ENCODE data around the gene SLC66A1.

SLC66A1 gene

GRCh38 chr1:19363536-19364152 is 51.5 kb downstream of the SLC66A1 start:
- no peak overlapping the region for H3K9ac ChIP-seq (ENCODE audit: low read depth, low read length)
- H3K9me3 ChIP-seq (ENCODE audit: control insufficient read depth, insufficient read depth, low read length) = no peaks in the 10 kb centered on the region

GRCh38 chr1:19365721-19366120 is 53.6 kb downstream of the SLC66A1 start:
- Histone ChIP-seq H3K36me3 (ENCODE audit: insufficient read depth, low read length) (no peaks in the 10 kb centered on the region; the same call in 1 of the 2 replicates), H3K4me1 (ENCODE audit: insufficient read depth, low read length) (no peaks in the 10 kb centered on the region), H3K9ac (ENCODE audit: low read depth, low read length) (no peak overlapping the region), H3K9me3 (ENCODE audit: control insufficient read depth, insufficient read depth, low read length) (no peaks in the 10 kb centered on the region)

More at GRCh38 chr1:19363536-19364152, 51.5 kb downstream of the SLC66A1 start:
- Histone ChIP-seq H3K4me1 (ENCODE audit: insufficient read depth, low read length) (no peaks in the 10 kb centered on the region), H3K36me3 (ENCODE audit: insufficient read depth, low read length) (no peaks in the 10 kb centered on the region; the same call in 1 of the 2 replicates)

GRCh38 chr1:19366599-19367536 is 54.7 kb downstream of the SLC66A1 start:
- Histone ChIP-seq H3K9me3 (ENCODE audit: control insufficient read depth, insufficient read depth, low read length) (no peaks in the 10 kb centered on the region), H3K36me3 (ENCODE audit: insufficient read depth, low read length) (no peaks in the 10 kb centered on the region; the same call in 1 of the 2 replicates), H3K4me1 (ENCODE audit: insufficient read depth, low read length) (no peaks in the 10 kb centered on the region), H3K9ac (ENCODE audit: low read depth, low read length) (no peak overlapping the region)

- Histone ChIP-seq H3K36me3 (ENCODE audit: insufficient read depth, low read length) (peaks cover 3% of the 10 kb centered on the region; the same call in 1 of the 2 replicates), H3K4me1 (ENCODE audit: insufficient read depth, low read length) (no peaks in the 10 kb centered on the region), H3K9ac (ENCODE audit: low read depth, low read length) (no peak overlapping the region), H3K9me3 (ENCODE audit: control insufficient read depth, insufficient read depth, low read length) (no peaks in the 10 kb centered on the region)
Measured at GRCh38 chr1:19367584-19368041, 55.5 kb downstream of the SLC66A1 start.

GRCh38 chr1:19368050-19368449 is 55.9 kb downstream of the SLC66A1 start:
- H3K4me1 ChIP-seq (ENCODE audit: insufficient read depth, low read length) = no peaks in the 10 kb centered on the region
- no peaks in the 10 kb centered on the region for H3K9me3 ChIP-seq (ENCODE audit: control insufficient read depth, insufficient read depth, low read length)
- H3K9ac ChIP-seq (ENCODE audit: low read depth, low read length) = no peak overlapping the region
- H3K36me3 ChIP-seq (ENCODE audit: insufficient read depth, low read length) = 0 out of 2 replicates have a peak, but pooled peaks cover 3% of the 10 kb centered on the region

GRCh38 chr1:19368964-19369363 is 56.8 kb downstream of the SLC66A1 start:
- 0 out of 2 replicates have a peak, but pooled peaks cover 3% of the 10 kb centered on the region for H3K36me3 ChIP-seq (ENCODE audit: insufficient read depth, low read length)

GRCh38 chr1:19369396-19370090 is 57.4 kb downstream of the SLC66A1 start:
- no peaks in the 10 kb centered on the region for H3K9me3 ChIP-seq (ENCODE audit: control insufficient read depth, insufficient read depth, low read length)
- no peaks in the 10 kb centered on the region for H3K4me1 ChIP-seq (ENCODE audit: insufficient read depth, low read length)
- no peak overlapping the region for H3K9ac ChIP-seq (ENCODE audit: low read depth, low read length)
- 0 out of 2 replicates have a peak, but pooled peaks cover 3% of the 10 kb centered on the region for H3K36me3 ChIP-seq (ENCODE audit: insufficient read depth, low read length)

More at GRCh38 chr1:19368964-19369363, 56.8 kb downstream of the SLC66A1 start:
- H3K4me1 ChIP-seq (ENCODE audit: insufficient read depth, low read length) = no peaks in the 10 kb centered on the region
- no peaks in the 10 kb centered on the region for H3K9me3 ChIP-seq (ENCODE audit: control insufficient read depth, insufficient read depth, low read length)
- H3K9ac ChIP-seq (ENCODE audit: low read depth, low read length) = no peak overlapping the region

- Histone ChIP-seq H3K36me3 (ENCODE audit: insufficient read depth, low read length) (0 out of 2 replicates have a peak, but pooled peaks cover 3% of the 10 kb centered on the region), H3K9ac (ENCODE audit: low read depth, low read length) (no peak overlapping the region), H3K9me3 (ENCODE audit: control insufficient read depth, insufficient read depth, low read length) (no peaks in the 10 kb centered on the region), H3K4me1 (ENCODE audit: insufficient read depth, low read length) (no peaks in the 10 kb centered on the region)
Measured at GRCh38 chr1:19370453-19371170, 58.5 kb downstream of the SLC66A1 start.

- Histone ChIP-seq H3K36me3 (ENCODE audit: insufficient read depth, low read length) (peaks cover 7% of the 10 kb centered on the region; the same call in 1 of the 2 replicates), H3K4me1 (ENCODE audit: insufficient read depth, low read length) (no peaks in the 10 kb centered on the region), H3K9ac (ENCODE audit: low read depth, low read length) (no peak overlapping the region), H3K9me3 (ENCODE audit: control insufficient read depth, insufficient read depth, low read length) (no peaks in the 10 kb centered on the region)
Measured at GRCh38 chr1:19371226-19372135, 59.4 kb downstream of the SLC66A1 start.

GRCh38 chr1:19372136-19372514 is 60.0 kb downstream of the SLC66A1 start:
- peaks cover 13% of the 10 kb centered on the region; the same call in 1 of the 2 replicates for H3K36me3 ChIP-seq (ENCODE audit: insufficient read depth, low read length)
- no peak overlapping the region for H3K9ac ChIP-seq (ENCODE audit: low read depth, low read length)
- no peaks in the 10 kb centered on the region for H3K4me1 ChIP-seq (ENCODE audit: insufficient read depth, low read length)
- H3K9me3 ChIP-seq (ENCODE audit: control insufficient read depth, insufficient read depth, low read length) = no peaks in the 10 kb centered on the region

- Histone ChIP-seq H3K9ac (ENCODE audit: low read depth, low read length) (no peak overlapping the region), H3K4me1 (ENCODE audit: insufficient read depth, low read length) (no peaks in the 10 kb centered on the region), H3K36me3 (ENCODE audit: insufficient read depth, low read length) (peaks cover 18% of the 10 kb centered on the region), H3K9me3 (ENCODE audit: control insufficient read depth, insufficient read depth, low read length) (no peaks in the 10 kb centered on the region)
Measured at GRCh38 chr1:19372602-19373001, 60.5 kb downstream of the SLC66A1 start.

- H3K36me3 ChIP-seq (ENCODE audit: insufficient read depth, low read length) = peaks cover 25% of the 10 kb centered on the region
- H3K9me3 ChIP-seq (ENCODE audit: control insufficient read depth, insufficient read depth, low read length) = no peaks in the 10 kb centered on the region
- no peak overlapping the region for H3K9ac ChIP-seq (ENCODE audit: low read depth, low read length)
- no peaks in the 10 kb centered on the region for H3K4me1 ChIP-seq (ENCODE audit: insufficient read depth, low read length)
Measured at GRCh38 chr1:19373211-19374082, 61.3 kb downstream of the SLC66A1 start.
